ENCODE results near the gene DTX3L. TPM values are rescaled to one million over a fixed set of nuclear protein-coding genes. Genes with fewer than 3 reads are reported as not detected.

DTX3L gene
- total RNA-seq, 1 donor from 2014 or later, result 9.9 TPM

GRCh38 chr3:122598151-122598550 lies 34.0 kb downstream of the DTX3L start:
- Histone ChIP-seq H3K9ac (ENCODE audit: low read depth in 1 of 3, low read length in 3 of 3) (no peak overlapping the region), H3K27ac (ENCODE audit: low read depth, low read length) (no peak overlapping the region), H3K9me3 (ENCODE audit: control insufficient read depth in 3 of 3, low read length in 3 of 3) (no peaks in the 10 kb centered on the region), H3K4me1 (ENCODE audit: control insufficient read depth in 3 of 3, insufficient read depth in 3 of 3, low read length in 3 of 3) (no peaks in the 10 kb centered on the region), H3K4me3 (ENCODE audit: low read length in 3 of 3) (no peak overlapping the region), H3K36me3 (ENCODE audit: control insufficient read depth in 3 of 3, insufficient read depth in 3 of 3, low read length in 3 of 3) (no peaks in the 10 kb centered on the region), H3K27me3 (ENCODE audit: control insufficient read depth in 3 of 3, insufficient read depth in 3 of 3, low read length in 3 of 3) (no peaks in the 10 kb centered on the region)

DNA sequence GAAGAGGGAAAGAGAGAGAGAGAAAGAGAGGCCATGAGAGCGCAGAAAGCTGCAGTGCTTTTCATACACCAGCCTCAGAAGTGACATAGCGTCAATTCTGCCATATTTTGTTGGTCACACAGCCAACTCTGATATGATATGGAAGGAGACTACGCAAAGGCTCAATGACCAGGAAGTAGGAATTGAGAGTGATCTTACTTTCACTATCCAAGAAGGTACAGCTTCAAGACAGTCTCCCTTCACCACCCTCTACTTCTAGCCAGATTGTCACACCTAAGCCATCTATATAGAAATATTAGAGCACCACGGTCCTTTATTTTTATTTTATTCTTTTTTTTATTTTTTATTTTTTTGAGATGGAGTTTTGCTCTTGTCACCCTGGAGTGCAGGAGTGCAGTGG lies 34.4 kb downstream of the DTX3L start:
- Histone ChIP-seq H3K4me3 (ENCODE audit: low read length in 3 of 3) (no peak overlapping the region), H3K9ac (ENCODE audit: low read depth in 1 of 3, low read length in 3 of 3) (no peak overlapping the region), H3K27ac (ENCODE audit: low read depth, low read length) (no peak overlapping the region), H3K4me1 (ENCODE audit: control insufficient read depth in 3 of 3, insufficient read depth in 3 of 3, low read length in 3 of 3) (no peaks in the 10 kb centered on the region), H3K36me3 (ENCODE audit: control insufficient read depth in 3 of 3, insufficient read depth in 3 of 3, low read length in 3 of 3) (no peaks in the 10 kb centered on the region), H3K27me3 (ENCODE audit: control insufficient read depth in 3 of 3, insufficient read depth in 3 of 3, low read length in 3 of 3) (no peaks in the 10 kb centered on the region), H3K9me3 (ENCODE audit: control insufficient read depth in 3 of 3, low read length in 3 of 3) (no peaks in the 10 kb centered on the region)

DNA sequence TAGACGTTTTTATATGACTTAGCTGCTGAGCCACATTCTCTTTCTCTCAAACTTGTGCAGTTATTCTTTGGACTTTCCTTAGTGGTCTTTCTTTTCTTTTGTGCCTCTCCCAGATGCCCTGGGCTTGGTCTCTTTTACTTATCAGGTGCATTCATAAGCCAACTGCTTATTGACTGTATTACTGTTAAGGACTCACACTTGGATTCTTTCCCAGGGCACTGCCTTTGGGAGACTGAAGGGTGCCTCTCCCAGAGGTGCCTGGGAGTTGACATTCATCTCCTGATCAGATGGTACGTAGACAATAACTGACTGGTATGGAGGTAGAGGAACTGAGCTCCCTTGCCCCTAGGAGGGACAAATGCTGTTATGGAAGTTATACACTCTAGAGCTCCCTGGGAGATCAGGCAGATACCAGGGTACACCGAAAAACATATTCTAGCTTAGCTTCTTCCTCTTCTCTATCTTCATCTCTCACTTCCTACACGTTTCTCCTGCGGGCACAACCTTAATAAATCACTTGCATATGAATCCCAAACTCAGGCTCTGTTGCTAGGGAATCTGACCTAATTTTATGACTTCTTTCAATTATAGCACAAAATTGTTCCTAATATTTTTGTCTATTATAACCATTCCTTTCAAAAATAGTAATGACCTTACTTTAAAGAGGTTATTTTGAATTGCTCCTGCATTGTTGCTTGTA lies 38.0 kb downstream of the DTX3L start:
- Histone ChIP-seq H3K36me3 (ENCODE audit: control insufficient read depth in 3 of 3, insufficient read depth in 3 of 3, low read length in 3 of 3) (no peaks in the 10 kb centered on the region), H3K27me3 (ENCODE audit: control insufficient read depth in 3 of 3, insufficient read depth in 3 of 3, low read length in 3 of 3) (no peaks in the 10 kb centered on the region), H3K4me3 (ENCODE audit: low read length in 3 of 3) (no peak overlapping the region), H3K27ac (ENCODE audit: low read depth, low read length) (no peak overlapping the region), H3K9me3 (ENCODE audit: control insufficient read depth in 3 of 3, low read length in 3 of 3) (no peaks in the 10 kb centered on the region), H3K4me1 (ENCODE audit: control insufficient read depth in 3 of 3, insufficient read depth in 3 of 3, low read length in 3 of 3) (no peaks in the 10 kb centered on the region), H3K9ac (ENCODE audit: low read depth in 1 of 3, low read length in 3 of 3) (no peak overlapping the region)

- Histone ChIP-seq H3K9ac (ENCODE audit: low read depth in 1 of 3, low read length in 3 of 3) (no peak overlapping the region), H3K4me1 (ENCODE audit: control insufficient read depth in 3 of 3, insufficient read depth in 3 of 3, low read length in 3 of 3) (no peaks in the 10 kb centered on the region), H3K27ac (ENCODE audit: low read depth, low read length) (no peak overlapping the region), H3K27me3 (ENCODE audit: control insufficient read depth in 3 of 3, insufficient read depth in 3 of 3, low read length in 3 of 3) (no peaks in the 10 kb centered on the region), H3K9me3 (ENCODE audit: control insufficient read depth in 3 of 3, low read length in 3 of 3) (no peaks in the 10 kb centered on the region), H3K36me3 (ENCODE audit: control insufficient read depth in 3 of 3, insufficient read depth in 3 of 3, low read length in 3 of 3) (no peaks in the 10 kb centered on the region), H3K4me3 (ENCODE audit: low read length in 3 of 3) (no peak overlapping the region)
These were observed 38.9 kb downstream of the DTX3L start for GRCh38 chr3:122603056-122603455.

DNA sequence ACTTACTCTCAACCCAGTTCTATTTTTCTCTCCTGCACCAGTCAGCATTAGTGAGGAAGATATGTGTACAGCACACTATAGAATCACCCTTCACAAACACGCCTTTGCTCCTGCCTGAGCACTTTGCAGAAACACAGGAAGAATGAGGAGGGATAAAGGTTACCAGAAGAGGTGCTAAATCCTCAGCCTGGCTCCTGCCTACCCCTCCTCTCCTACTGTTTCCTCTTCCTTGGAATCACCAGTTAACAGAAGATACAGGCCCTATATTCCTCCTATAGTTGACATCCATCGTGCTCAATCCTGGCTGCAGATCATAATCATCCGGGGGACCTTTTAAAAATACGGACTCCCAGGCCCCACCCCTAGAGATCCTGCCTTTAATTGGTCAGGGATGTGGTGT lies 42.2 kb downstream of the DTX3L start:
- no peak overlapping the region for H3K9ac ChIP-seq (ENCODE audit: low read depth in 1 of 3, low read length in 3 of 3)
- H3K27ac ChIP-seq (ENCODE audit: low read depth, low read length), result no peak overlapping the region
- H3K27me3 ChIP-seq (ENCODE audit: control insufficient read depth in 3 of 3, insufficient read depth in 3 of 3, low read length in 3 of 3), result no peaks in the 10 kb centered on the region
- H3K4me3 ChIP-seq (ENCODE audit: low read length in 3 of 3), result no peak overlapping the region
- H3K9me3 ChIP-seq (ENCODE audit: control insufficient read depth in 3 of 3, low read length in 3 of 3), result no peaks in the 10 kb centered on the region
- no peaks in the 10 kb centered on the region for H3K4me1 ChIP-seq (ENCODE audit: control insufficient read depth in 3 of 3, insufficient read depth in 3 of 3, low read length in 3 of 3)
- peaks cover 0 to 2% (median 0%) of the 10 kb centered on the region in 3 donors for H3K36me3 ChIP-seq (ENCODE audit: control insufficient read depth in 3 of 3, insufficient read depth in 3 of 3, low read length in 3 of 3)

- Histone ChIP-seq H3K4me3 (ENCODE audit: low read length in 3 of 3) (no peak overlapping the region), H3K27ac (ENCODE audit: low read depth, low read length) (no peak overlapping the region), H3K36me3 (ENCODE audit: control insufficient read depth in 3 of 3, insufficient read depth in 3 of 3, low read length in 3 of 3) (peaks cover 0 to 2% (median 0%) of the 10 kb centered on the region in 3 donors), H3K9me3 (ENCODE audit: control insufficient read depth in 3 of 3, low read length in 3 of 3) (no peaks in the 10 kb centered on the region), H3K27me3 (ENCODE audit: control insufficient read depth in 3 of 3, insufficient read depth in 3 of 3, low read length in 3 of 3) (no peaks in the 10 kb centered on the region), H3K9ac (ENCODE audit: low read depth in 1 of 3, low read length in 3 of 3) (no peak overlapping the region), H3K4me1 (ENCODE audit: control insufficient read depth in 3 of 3, insufficient read depth in 3 of 3, low read length in 3 of 3) (no peaks in the 10 kb centered on the region)
These were observed 44.8 kb downstream of the DTX3L start for GRCh38 chr3:122608916-122609315.

DNA sequence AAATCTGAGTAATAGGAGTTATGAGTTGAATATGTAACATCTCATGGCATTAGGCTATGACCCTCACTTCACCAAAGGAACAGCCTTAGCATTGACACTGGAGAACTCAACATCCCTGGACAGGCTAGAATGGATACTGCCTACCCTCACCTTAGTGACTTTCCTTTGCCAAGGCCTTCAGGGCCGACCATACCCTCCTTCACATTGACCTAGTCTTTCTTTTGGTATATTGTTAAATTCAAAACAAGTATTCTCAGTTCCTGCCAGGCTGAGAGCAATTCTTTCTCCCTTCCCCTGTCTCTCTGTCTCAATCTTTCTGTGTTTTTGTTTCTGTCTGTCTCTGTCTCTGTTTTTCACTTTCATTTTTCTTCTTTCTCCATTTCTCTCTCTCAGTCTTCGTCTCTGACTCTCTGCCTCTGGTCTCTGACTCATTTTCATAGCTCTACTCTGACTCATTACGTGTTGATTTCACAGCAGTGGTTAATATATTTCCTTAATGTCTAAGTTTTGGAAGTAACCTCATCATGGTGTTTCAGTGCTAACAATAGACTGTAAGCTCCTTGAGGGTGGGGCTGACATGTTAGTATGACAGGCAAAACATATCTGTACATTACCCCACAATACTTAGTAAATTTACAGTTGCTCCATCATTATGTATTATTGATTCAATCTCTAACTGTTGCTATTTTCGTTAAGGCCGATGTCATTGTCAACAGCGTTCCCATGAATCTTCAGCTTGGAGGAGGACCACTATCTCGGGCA lies 45.8 kb downstream of the DTX3L start:
- no peak overlapping the region for H3K4me3 ChIP-seq (ENCODE audit: low read length in 3 of 3)
- no peaks in the 10 kb centered on the region for H3K27me3 ChIP-seq (ENCODE audit: control insufficient read depth in 3 of 3, insufficient read depth in 3 of 3, low read length in 3 of 3)
- no peak overlapping the region for H3K9ac ChIP-seq (ENCODE audit: low read depth in 1 of 3, low read length in 3 of 3)
- H3K9me3 ChIP-seq (ENCODE audit: control insufficient read depth in 3 of 3, low read length in 3 of 3), result no peaks in the 10 kb centered on the region
- peak overlapping the region; percentile 16 for H3K27ac ChIP-seq (ENCODE audit: low read depth, low read length)
- H3K4me1 ChIP-seq (ENCODE audit: control insufficient read depth in 3 of 3, insufficient read depth in 3 of 3, low read length in 3 of 3), result no peaks in the 10 kb centered on the region
- H3K36me3 ChIP-seq (ENCODE audit: control insufficient read depth in 3 of 3, insufficient read depth in 3 of 3, low read length in 3 of 3), result peaks cover 0 to 2% (median 0%) of the 10 kb centered on the region in 3 donors

- Histone ChIP-seq H3K27me3 (ENCODE audit: control insufficient read depth in 3 of 3, insufficient read depth in 3 of 3, low read length in 3 of 3) (no peaks in the 10 kb centered on the region), H3K9ac (ENCODE audit: low read depth in 1 of 3, low read length in 3 of 3) (no peak overlapping the region), H3K9me3 (ENCODE audit: control insufficient read depth in 3 of 3, low read length in 3 of 3) (no peaks in the 10 kb centered on the region), H3K36me3 (ENCODE audit: control insufficient read depth in 3 of 3, insufficient read depth in 3 of 3, low read length in 3 of 3) (peaks cover 0 to 2% (median 0%) of the 10 kb centered on the region in 3 donors), H3K4me3 (ENCODE audit: low read length in 3 of 3) (no peak overlapping the region), H3K27ac (ENCODE audit: low read depth, low read length) (no peak overlapping the region), H3K4me1 (ENCODE audit: control insufficient read depth in 3 of 3, insufficient read depth in 3 of 3, low read length in 3 of 3) (no peaks in the 10 kb centered on the region)
These were observed 48.6 kb downstream of the DTX3L start for GRCh38 chr3:122612696-122613095.

DNA sequence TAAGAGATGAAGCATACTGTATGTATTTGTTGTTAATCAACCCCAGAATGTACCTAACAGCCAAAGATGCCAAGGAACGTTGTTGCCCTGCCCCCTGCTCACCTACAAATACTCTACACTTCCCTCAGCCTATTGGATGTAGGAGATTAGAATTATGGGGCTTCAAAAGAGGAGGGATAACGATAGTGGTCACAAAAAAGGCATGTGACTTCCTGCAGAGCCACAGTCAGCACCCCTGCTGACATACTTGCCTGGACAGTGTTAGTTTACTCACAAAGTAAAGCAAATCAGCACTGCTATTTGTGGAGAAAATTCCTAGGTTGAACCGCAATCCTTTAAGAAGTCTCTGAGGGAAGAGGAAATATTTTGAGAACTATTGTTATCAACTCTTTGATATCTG lies 51.2 kb downstream of the DTX3L start:
- H3K9ac ChIP-seq (ENCODE audit: low read depth in 1 of 3, low read length in 3 of 3), result no peak overlapping the region
- H3K4me3 ChIP-seq (ENCODE audit: low read length in 3 of 3), result no peak overlapping the region
- no peaks in the 10 kb centered on the region for H3K27me3 ChIP-seq (ENCODE audit: control insufficient read depth in 3 of 3, insufficient read depth in 3 of 3, low read length in 3 of 3)
- no peak overlapping the region for H3K27ac ChIP-seq (ENCODE audit: low read depth, low read length)
- peaks cover 0 to 2% (median 0%) of the 10 kb centered on the region in 3 donors for H3K36me3 ChIP-seq (ENCODE audit: control insufficient read depth in 3 of 3, insufficient read depth in 3 of 3, low read length in 3 of 3)
- H3K4me1 ChIP-seq (ENCODE audit: control insufficient read depth in 3 of 3, insufficient read depth in 3 of 3, low read length in 3 of 3), result no peaks in the 10 kb centered on the region
- H3K9me3 ChIP-seq (ENCODE audit: control insufficient read depth in 3 of 3, low read length in 3 of 3), result no peaks in the 10 kb centered on the region

DNA sequence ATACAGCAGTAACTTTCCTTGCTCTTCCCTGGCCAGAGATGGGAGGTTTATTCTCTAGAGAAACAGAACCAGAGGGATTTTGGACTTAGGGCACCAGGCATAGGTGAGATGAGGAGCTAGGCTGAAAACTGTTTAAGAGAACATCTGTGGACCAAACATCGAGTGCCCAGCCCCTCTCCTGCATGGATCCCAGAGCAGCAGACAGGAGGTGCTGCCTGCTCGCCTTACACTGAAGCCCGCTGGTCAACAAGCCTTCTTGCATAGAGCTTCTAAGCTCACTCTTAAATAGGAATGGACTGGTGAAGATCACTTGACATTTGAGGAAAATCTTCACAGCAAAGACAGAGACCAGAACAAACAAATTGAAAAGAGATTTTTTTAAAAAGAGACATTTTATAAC lies 54.5 kb downstream of the DTX3L start:
- Histone ChIP-seq H3K9ac (ENCODE audit: low read depth in 1 of 3, low read length in 3 of 3) (no peak overlapping the region), H3K4me3 (ENCODE audit: low read length in 3 of 3) (no peak overlapping the region), H3K36me3 (ENCODE audit: control insufficient read depth in 3 of 3, insufficient read depth in 3 of 3, low read length in 3 of 3) (no peaks in the 10 kb centered on the region), H3K9me3 (ENCODE audit: control insufficient read depth in 3 of 3, low read length in 3 of 3) (no peaks in the 10 kb centered on the region), H3K27me3 (ENCODE audit: control insufficient read depth in 3 of 3, insufficient read depth in 3 of 3, low read length in 3 of 3) (no peaks in the 10 kb centered on the region), H3K27ac (ENCODE audit: low read depth, low read length) (no peak overlapping the region), H3K4me1 (ENCODE audit: control insufficient read depth in 3 of 3, insufficient read depth in 3 of 3, low read length in 3 of 3) (no peaks in the 10 kb centered on the region)
